Vagina (tissue), 2 donors: Measurements from ENCODE around the gene CEBPG.

Experiments
- CTCF ChIP-seq, 3 experiments: fragments of 450-650 bp in 2 of 3; fragments of 200-600 bp in 1 of 3; sonication (generic) in 1 of 3; IDR thresholded peaks; one replicate each; pipeline ENCODE4 v1.5.1; 2017 to 2019; ENCODE audit warnings: antibody characterized with exemption in 3 of 3, mild to moderate bottlenecking in 2 of 3, moderate library complexity in 2 of 3
- POLR2A ChIP-seq, 2 donors: fragments of 450-650 bp; IDR thresholded peaks; one replicate each; pipeline ENCODE4 v1.6.1; 2017; ENCODE audit warnings: antibody characterized with exemption in 2 of 2, mild to moderate bottlenecking in 2 of 2, moderate library complexity in 2 of 2

- TF ChIP-seq POLR2A (IDR thresholded peaks at IDR 0.05): no peak
- TF ChIP-seq CTCF (IDR thresholded peaks at IDR 0.05): no peak
These were observed 12.9 kb downstream of the CEBPG start for GRCh38 chr19:33386361-33386858.
